Subcutaneous abdominal adipose tissue (tissue), 5 donors: Measurements from ENCODE around the gene MAPK8IP3.
A peak's percentile ranks its signal among the peaks of the same experiment; 100 is the strongest.

Experiments
- H3K27ac ChIP-seq: one replicate; pipeline ENCODE4 v1.7.0; 2013; ENCODE audit warnings: low read depth, mild to moderate bottlenecking, inconsistent platforms, low read length, moderate library complexity
- H3K27me3 ChIP-seq, 5 donors: one replicate each; pipeline ENCODE4 v1.7.0; 2013; ENCODE audit warnings: low read length in 5 of 5, inconsistent platforms in 1 of 5; ENCODE audit not compliant: control insufficient read depth in 5 of 5, insufficient read depth in 4 of 5
- H3K36me3 ChIP-seq, 5 donors: one replicate each; pipeline ENCODE4 v1.7.0; 2013; ENCODE audit warnings: low read length in 5 of 5; ENCODE audit not compliant: control insufficient read depth in 5 of 5, insufficient read depth in 5 of 5
- H3K4me1 ChIP-seq, 5 donors: one replicate each; pipeline ENCODE4 v1.7.0; 2013; ENCODE audit warnings: low read length in 5 of 5, mild to moderate bottlenecking in 3 of 5, moderate library complexity in 1 of 5; ENCODE audit not compliant: control insufficient read depth in 5 of 5, insufficient read depth in 5 of 5
- H3K4me3 ChIP-seq, 5 donors: one replicate each; pipeline ENCODE4 v1.7.0; 2013; ENCODE audit warnings: low read length in 5 of 5, low read depth in 1 of 5
- H3K9ac ChIP-seq, 5 donors: one replicate each; pipeline ENCODE4 v1.7.0; 2013; ENCODE audit warnings: low read length in 5 of 5, mild to moderate bottlenecking in 4 of 5, moderate library complexity in 3 of 5
- H3K9me3 ChIP-seq, 5 donors: one replicate each; pipeline ENCODE4 v1.7.0; 2013; ENCODE audit warnings: low read length in 5 of 5; ENCODE audit not compliant: control insufficient read depth in 5 of 5
- donor health status: healthy.
- donor health status: healthy.
- donor health status: healthy.
- donor health status: healthy.
- donor health status: healthy.

The MAPK8IP3 gene

DNA sequence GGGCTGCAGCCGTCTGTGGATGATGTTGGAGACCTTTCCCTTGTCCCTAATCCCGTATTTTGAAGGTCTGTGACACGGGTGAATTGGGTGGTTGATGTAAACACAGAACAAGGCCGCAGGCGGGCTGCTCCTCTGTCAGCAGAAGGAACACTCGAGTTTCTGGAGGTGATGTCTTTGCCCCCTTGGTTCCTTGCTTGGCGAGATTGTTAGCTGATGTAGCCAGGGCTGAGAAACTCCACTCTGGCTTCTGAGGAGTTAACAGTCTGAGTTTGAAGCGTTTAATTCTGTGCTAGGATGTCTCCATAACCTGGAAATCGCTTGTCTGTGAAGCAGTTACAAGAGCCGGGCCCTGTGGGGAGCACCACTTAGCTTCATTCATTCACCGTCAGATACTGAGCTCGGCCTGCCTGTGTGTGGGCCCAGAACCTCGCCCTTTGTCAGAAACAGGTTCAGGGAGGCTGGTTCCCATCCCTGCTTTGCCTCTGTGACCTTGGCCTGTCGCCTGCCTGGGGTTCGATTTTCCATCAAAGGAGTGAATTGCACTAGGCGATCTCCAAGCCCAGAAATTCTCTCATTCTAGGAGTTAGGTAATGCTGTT lies 1.3 kb downstream of the MAPK8IP3 start:
- no peaks in the 10 kb centered on the region for H3K9me3 ChIP-seq
- no peaks in the 10 kb centered on the region for H3K27me3 ChIP-seq
- peaks cover 13 to 43% (median 40%) of the 10 kb centered on the region in 5 donors for H3K4me1 ChIP-seq
- H3K4me3 ChIP-seq, result peak overlapping the region; percentile 58 to 99 (median 86)
- peak overlapping the region; percentile 79 to 92 (median 84) for H3K9ac ChIP-seq
- H3K27ac ChIP-seq, result peak overlapping the region; percentile 80
- peaks cover 0 to 9% (median 4%) of the 10 kb centered on the region in 5 donors for H3K36me3 ChIP-seq

DNA sequence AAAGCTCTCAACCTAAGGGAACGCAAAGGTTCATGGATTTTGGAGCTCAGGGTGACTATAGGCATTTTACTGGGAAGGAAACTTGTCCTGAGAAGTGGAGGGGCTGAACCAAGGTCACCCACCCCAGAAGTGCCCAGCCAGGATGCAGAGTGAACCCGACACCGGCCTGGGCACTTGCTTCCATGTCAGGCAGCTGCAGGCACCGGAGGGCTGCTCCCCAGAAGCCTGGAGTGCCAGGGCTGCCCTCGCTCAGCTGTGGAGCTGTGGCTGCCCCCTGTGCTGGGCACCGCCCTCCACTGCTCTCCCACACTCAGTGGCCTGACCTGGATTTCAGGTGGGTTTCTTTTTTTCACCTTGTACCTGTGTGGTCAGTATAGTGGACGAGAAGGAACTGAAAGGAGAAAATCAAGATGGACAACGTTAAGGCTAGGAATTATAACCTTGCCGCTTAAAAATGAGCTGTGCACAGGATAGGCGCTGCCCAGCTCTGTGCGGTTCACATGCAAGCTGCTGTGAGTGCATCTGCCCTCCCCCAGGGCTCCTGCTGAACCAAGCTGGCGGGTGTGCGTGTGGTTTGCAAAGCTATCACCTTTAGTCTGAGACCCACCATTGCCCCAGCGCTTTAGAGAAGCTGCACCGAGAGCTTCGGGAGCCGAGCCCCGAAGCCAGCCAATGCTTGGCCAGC lies 2.2 kb downstream of the MAPK8IP3 start:
- H3K4me1 ChIP-seq, result peaks cover 13 to 52% (median 48%) of the 10 kb centered on the region in 5 donors
- no peak overlapping the region for H3K4me3 ChIP-seq
- peaks cover 0 to 5% (median 0%) of the 10 kb centered on the region in 5 donors for H3K36me3 ChIP-seq
- H3K27ac ChIP-seq, result peak overlapping the region; percentile 80
- no peaks in the 10 kb centered on the region for H3K9me3 ChIP-seq
- no peaks in the 10 kb centered on the region for H3K27me3 ChIP-seq
- H3K9ac ChIP-seq, result peak overlapping the region in 4 of 5 donors; percentile 28 to 92 (median 82)

DNA sequence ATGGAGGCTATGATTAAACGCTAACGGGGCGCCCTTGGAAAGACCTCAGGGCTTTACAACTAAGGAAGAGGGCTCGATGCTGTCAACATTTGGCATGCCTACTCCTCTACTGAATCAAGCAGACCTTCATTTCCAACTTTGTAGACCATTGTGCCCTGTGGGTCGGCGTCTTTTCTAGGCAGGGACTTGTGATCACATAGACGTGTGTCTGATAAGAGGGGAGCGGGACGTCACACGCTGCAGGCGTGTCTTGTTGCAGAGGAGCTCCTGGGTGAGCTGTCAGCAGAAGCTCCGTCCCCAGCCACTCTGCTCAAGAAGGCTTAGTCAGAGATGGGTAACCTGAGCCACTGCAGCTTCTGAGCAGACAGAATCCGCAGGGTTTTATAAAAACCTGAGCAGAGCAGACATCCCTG lies 2.8 kb downstream of the MAPK8IP3 start:
- Histone ChIP-seq H3K27ac (no peak overlapping the region), H3K9ac (peak overlapping the region in 2 of 5 donors; percentile 28 to 92), H3K4me3 (no peak overlapping the region), H3K27me3 (no peaks in the 10 kb centered on the region), H3K4me1 (peaks cover 13 to 55% (median 48%) of the 10 kb centered on the region in 5 donors), H3K9me3 (no peaks in the 10 kb centered on the region), H3K36me3 (peaks cover 0 to 5% (median under 1%) of the 10 kb centered on the region in 5 donors)

GRCh38 chr16:1709356-1709755 lies 3.4 kb downstream of the MAPK8IP3 start:
- no peak overlapping the region for H3K4me3 ChIP-seq
- no peak overlapping the region for H3K27ac ChIP-seq
- H3K4me1 ChIP-seq, result peaks cover 13 to 55% (median 48%) of the 10 kb centered on the region in 5 donors
- peaks cover 0 to 5% (median 3%) of the 10 kb centered on the region in 5 donors for H3K36me3 ChIP-seq
- H3K9ac ChIP-seq, result no peak overlapping the region
- no peaks in the 10 kb centered on the region for H3K9me3 ChIP-seq
- H3K27me3 ChIP-seq, result no peaks in the 10 kb centered on the region

DNA sequence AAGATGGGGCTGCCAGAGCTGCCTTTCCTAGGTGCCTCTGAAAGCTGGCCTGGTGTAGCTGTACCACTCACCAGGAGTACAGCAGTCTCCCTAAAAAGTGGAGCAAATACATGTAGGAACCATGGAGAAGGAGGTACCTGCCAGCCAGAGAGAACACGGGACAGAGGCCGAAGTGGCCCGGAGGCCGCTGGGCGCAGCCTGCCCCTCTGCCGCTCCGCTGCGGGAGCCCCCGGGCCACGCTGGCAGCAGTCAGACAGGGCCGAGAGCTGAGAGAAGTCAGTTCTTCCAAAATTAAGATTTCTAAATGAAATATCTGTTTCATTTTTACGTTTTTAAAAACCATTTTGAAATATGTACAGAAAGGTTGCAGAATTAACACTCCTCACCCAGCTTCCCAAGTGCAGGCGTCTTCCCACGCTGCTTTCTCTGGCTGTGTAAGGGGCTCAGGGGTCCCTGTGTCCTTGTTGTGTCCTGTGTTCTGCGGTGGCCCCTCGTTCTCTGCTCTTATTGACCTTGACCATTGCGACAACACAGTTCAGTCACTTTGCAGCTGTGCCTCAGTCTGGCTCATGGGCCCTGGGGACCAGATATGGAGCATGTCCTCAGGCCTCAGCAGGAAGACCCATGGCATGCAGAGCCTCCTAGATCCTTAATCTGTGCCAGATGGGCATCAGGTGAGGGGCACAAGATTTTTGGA lies 5.0 kb downstream of the MAPK8IP3 start:
- Histone ChIP-seq H3K36me3 (peaks cover 0 to 5% (median 3%) of the 10 kb centered on the region in 5 donors), H3K4me1 (peaks cover 13 to 50% (median 38%) of the 10 kb centered on the region in 5 donors), H3K9me3 (no peaks in the 10 kb centered on the region), H3K27ac (no peak overlapping the region), H3K27me3 (no peaks in the 10 kb centered on the region), H3K9ac (peak overlapping the region in 1 of 5 donors; percentile 37), H3K4me3 (no peak overlapping the region)

DNA sequence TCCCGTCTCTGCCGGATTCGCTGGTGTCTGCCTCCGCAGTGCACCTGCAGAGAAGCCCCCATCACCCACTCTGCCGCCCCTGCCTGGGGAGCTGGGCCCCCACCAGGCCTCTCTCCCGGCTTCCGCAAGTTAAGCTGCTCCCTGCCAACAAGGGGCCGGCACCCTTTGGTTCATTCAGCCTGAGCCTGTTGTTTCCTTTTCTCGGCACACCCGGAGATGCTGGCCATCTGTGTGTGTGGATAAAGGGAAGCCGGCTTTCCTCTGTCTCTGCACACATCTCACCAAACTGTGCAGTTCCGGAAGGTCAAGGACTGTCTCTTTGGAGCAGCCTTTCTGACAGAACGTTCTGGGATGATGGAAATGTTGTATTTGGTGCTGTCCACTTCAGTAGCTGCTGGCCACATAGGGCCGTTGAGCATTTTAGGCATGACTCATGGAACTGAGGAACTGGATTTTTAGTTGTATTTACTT lies 6.8 kb downstream of the MAPK8IP3 start:
- H3K27ac ChIP-seq, result no peak overlapping the region
- peak overlapping the region in 2 of 5 donors; percentile 41 to 50 for H3K9ac ChIP-seq

GRCh38 chr16:1713331-1713730 lies 7.3 kb downstream of the MAPK8IP3 start:
- Histone ChIP-seq H3K9ac (no peak overlapping the region), H3K4me1 (peaks cover 3 to 31% (median 20%) of the 10 kb centered on the region in 5 donors), H3K27me3 (no peaks in the 10 kb centered on the region), H3K9me3 (no peaks in the 10 kb centered on the region), H3K36me3 (peaks cover 0 to 4% (median 3%) of the 10 kb centered on the region in 5 donors), H3K4me3 (no peak overlapping the region), H3K27ac (no peak overlapping the region)

More for the DNA sequence above, 6.8 kb downstream of the MAPK8IP3 start:
- no peaks in the 10 kb centered on the region for H3K9me3 ChIP-seq
- H3K27me3 ChIP-seq, result no peaks in the 10 kb centered on the region
- peaks cover 0 to 5% (median 3%) of the 10 kb centered on the region in 5 donors for H3K36me3 ChIP-seq
- peak overlapping the region in 1 of 5 donors; percentile 21 for H3K4me3 ChIP-seq
- H3K4me1 ChIP-seq, result peaks cover 5 to 36% (median 25%) of the 10 kb centered on the region in 5 donors

DNA sequence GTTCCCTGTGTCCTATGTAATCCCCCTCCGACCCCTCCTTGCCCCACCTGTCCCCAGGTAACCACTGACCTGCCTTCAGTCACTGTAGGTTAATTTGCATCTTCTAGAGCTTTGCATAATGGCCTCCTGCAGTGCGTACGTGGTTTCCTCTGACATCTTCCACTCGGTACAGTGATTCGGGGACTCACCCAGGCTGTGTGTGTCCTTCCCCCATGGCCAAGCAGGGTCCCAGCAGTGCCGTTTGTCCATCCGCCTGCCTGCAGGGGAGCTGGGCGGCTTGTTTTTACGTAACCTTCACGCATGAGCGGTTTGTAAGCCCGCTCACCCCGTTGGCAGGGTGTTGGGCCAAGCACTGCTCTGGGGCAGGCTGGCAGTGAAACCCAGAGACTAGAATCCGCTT lies 7.9 kb downstream of the MAPK8IP3 start:
- H3K4me3 ChIP-seq, result no peak overlapping the region
- H3K9me3 ChIP-seq, result no peaks in the 10 kb centered on the region
- peaks cover 0 to 25% (median 14%) of the 10 kb centered on the region in 5 donors for H3K4me1 ChIP-seq
- no peak overlapping the region for H3K9ac ChIP-seq
- H3K36me3 ChIP-seq, result peaks cover 0 to 3% (median 0%) of the 10 kb centered on the region in 5 donors
- H3K27me3 ChIP-seq, result no peaks in the 10 kb centered on the region
- H3K27ac ChIP-seq, result no peak overlapping the region

DNA sequence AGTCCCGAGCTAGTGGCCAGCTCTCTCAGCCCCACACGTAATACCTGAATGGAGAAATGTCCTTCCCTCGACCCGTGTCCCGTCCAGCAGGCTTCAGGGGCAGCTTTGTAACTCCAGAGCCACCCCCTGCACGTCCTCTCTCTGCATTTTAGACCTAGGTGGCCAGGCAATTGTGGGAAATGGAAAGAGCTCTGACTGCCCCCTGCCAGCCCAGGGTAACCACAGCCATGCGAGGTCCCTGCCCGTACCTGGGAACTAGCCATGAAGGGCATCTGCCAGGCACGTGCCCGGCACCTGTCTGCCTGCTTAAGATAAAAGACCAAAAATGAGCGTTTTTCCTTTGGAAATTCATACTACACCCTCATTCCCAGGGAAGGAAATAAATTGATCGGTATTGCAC lies 9.2 kb downstream of the MAPK8IP3 start:
- Histone ChIP-seq H3K4me1 (peaks cover 0 to 17% (median 8%) of the 10 kb centered on the region in 5 donors), H3K4me3 (no peak overlapping the region), H3K27ac (no peak overlapping the region), H3K9ac (no peak overlapping the region), H3K9me3 (no peaks in the 10 kb centered on the region), H3K27me3 (no peaks in the 10 kb centered on the region), H3K36me3 (peaks cover 0 to 3% (median 0%) of the 10 kb centered on the region in 5 donors)
